ENCODE measurements around the gene AJUBA.

Gene AJUBA

DNA sequence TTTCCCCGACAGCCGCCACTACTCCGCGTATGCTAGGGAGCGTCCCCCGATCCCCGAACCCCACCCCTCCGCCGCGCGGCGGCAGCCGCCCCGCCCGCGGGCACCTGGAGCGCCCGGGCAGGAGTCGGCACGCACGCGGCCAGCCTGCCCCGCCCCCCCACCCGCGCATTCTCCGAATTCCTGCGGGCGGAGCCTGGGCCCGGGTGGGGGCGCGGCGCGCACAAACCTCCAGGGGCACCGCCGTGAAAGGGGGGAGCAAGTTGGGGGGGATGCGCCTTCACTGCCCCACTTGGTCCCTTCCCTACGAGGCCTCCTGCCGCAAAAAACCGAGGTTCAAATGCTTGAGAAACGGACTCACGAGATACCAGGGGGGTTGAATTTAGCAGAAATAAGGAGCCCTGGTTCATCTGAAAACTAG is 1.7 kb downstream of the AJUBA start:
- Mint-ChIP-seq H3K27ac (no peak overlapping the region), H3K4me1 (ENCODE audit: low read depth) (peaks cover 5% of the 10 kb centered on the region), H3K27me3 (peaks cover 52% of the 10 kb centered on the region), H3K4me3 (peak overlapping the region; percentile 11), H3K36me3 (ENCODE audit: low read depth) (no peaks in the 10 kb centered on the region), H3K9me3 (no peaks in the 10 kb centered on the region)
- intact Hi-C loops (cut with micrococcal nuclease) = no loop called here

DNA sequence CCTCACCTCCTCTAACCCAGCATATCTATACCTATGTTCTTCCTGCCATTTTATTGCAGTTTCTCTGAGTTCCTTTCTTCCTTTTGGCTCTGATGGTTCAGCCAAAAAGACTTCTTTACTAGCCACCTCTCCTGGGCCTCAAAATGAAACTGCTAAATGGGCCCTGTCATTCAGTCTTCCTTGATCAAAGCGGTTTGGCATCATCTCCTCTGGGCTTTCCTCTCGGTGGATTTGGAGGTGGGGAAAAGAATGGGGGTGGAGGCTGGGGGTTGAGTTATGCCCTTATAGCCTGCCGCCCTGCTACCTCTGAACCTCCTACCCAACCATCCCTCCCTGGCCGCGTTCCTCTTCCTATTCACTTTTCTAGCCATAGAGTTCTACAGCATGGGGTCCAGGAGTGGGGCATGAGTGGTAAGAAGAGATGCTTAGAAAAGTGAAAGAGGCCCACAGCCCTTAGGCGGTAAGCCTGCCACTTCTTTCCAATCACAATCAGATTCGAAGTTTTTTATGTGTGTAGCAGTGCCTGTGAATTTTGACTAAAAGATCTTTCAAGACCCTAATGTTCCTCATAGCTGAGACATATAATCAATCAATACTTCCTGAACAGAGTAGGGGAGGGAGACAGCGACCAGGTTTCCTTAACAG is 2.5 kb downstream of the AJUBA start:
- peaks cover 5% of the 10 kb centered on the region for H3K4me1 Mint-ChIP-seq (ENCODE audit: low read depth)
- H3K36me3 Mint-ChIP-seq (ENCODE audit: low read depth) = no peaks in the 10 kb centered on the region
- no peaks in the 10 kb centered on the region for H3K9me3 Mint-ChIP-seq
- peaks cover 52% of the 10 kb centered on the region for H3K27me3 Mint-ChIP-seq
- H3K4me3 Mint-ChIP-seq = no peak overlapping the region
- intact Hi-C loops (cut with micrococcal nuclease) = no loop called here
- no peak overlapping the region for H3K27ac Mint-ChIP-seq

DNA sequence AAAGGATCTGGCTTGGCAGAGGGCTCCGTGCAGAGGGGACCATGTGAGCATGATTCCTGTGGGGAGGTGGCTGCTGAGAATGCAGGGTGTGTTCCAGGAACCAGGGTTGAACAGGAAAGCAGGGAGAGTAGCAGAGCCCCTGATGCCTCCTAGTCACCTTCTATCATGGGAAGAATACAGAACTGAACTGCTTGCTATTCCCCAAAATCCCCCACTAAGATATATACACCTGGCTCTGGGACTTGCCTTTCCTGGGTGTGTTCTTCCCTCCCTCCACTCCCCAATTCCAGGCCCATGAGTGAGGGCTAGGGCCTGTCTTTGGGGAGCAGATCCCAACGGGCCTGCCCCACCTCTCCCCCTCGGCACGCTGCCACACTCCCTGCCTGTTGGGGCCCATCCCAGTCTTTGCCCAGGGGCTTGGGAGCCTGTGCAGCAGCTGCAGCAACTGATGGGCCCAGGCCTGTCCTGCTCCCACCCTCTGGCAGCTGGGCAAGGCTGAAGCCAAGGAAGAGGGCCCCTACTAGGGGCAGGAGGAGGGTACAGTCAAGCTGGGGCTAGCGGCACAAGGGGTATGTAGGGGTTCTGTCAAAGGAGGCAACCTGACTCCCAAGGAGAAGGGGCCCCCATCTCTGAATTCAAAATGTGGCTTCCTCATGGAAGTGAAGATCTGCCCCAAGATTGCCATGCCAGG is 3.2 kb downstream of the AJUBA start:
- no peak overlapping the region for H3K4me3 Mint-ChIP-seq
- no peaks in the 10 kb centered on the region for H3K36me3 Mint-ChIP-seq (ENCODE audit: low read depth)
- no peak overlapping the region for H3K27ac Mint-ChIP-seq
- peaks cover 5% of the 10 kb centered on the region for H3K4me1 Mint-ChIP-seq (ENCODE audit: low read depth)
- intact Hi-C loops (cut with micrococcal nuclease) = no loop called here
- H3K27me3 Mint-ChIP-seq = peaks cover 55% of the 10 kb centered on the region
- H3K9me3 Mint-ChIP-seq = no peaks in the 10 kb centered on the region

DNA sequence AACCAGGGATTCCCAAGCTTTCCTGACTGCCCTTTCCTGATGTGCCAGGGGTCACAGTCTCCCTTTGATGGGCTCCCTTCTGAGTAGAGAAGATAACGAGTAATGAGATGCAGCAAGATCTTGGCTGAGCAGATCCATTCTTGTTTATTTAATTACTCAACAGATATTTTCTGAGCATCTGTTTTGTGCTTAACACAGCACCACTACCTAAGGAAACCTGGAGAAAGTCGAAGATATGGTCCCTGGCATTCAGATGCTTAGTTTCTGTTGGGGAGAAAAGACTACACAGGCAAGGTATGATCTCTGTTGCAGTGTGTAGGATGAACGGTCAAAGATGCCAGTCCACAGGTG is 3.9 kb downstream of the AJUBA start:
- H3K4me1 Mint-ChIP-seq (ENCODE audit: low read depth) = peaks cover 5% of the 10 kb centered on the region
- intact Hi-C loops (cut with micrococcal nuclease) = no loop called here
- no peak overlapping the region for H3K27ac Mint-ChIP-seq
- peaks cover 57% of the 10 kb centered on the region for H3K27me3 Mint-ChIP-seq
- no peaks in the 10 kb centered on the region for H3K9me3 Mint-ChIP-seq
- H3K36me3 Mint-ChIP-seq (ENCODE audit: low read depth) = no peaks in the 10 kb centered on the region
- no peak overlapping the region for H3K4me3 Mint-ChIP-seq

DNA sequence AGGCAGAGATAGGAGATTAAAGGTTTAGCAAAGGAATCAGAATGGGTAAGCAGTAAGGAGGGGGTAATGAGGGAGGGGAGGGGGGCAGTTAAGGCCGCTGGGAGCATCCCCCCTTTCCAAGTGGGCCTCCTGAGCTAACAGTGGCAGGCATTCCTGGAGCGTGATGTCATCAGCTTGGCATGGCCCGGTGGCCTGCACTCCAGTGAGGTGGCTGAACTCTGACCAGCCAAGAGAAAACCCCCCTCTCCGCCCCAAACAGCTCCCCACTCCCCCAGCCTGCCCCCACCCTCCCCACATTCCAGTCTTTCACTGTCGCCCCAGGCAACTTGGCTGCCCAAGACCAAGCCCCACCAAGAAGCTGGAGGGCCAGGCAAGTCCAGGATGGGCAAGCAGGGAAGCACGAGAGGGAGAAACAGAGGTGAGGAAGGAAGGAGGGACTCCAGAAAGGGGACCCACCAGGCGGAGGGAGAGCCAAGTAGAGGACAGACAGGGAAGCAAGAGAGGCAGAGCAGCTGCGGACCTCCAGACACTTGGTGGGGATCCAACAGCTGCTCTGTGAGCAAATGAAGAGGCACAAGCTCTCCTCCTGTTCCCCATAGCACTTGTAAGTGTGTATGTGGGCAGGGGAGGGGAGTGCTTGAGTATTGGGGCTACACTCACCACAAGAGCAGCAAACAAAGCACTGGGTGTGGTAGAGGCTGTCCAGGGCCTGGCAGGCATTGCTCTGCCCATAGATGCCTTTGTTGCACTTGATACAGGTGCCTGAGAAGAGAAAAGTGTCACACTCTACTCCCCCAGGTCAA is 4.5 kb downstream of the AJUBA start:
- Mint-ChIP-seq H3K27me3 (peaks cover 59% of the 10 kb centered on the region), H3K4me1 (ENCODE audit: low read depth) (peaks cover 5% of the 10 kb centered on the region), H3K27ac (no peak overlapping the region), H3K4me3 (no peak overlapping the region), H3K9me3 (no peaks in the 10 kb centered on the region), H3K36me3 (ENCODE audit: low read depth) (no peaks in the 10 kb centered on the region)
- intact Hi-C loops (cut with micrococcal nuclease) = no loop called here

DNA sequence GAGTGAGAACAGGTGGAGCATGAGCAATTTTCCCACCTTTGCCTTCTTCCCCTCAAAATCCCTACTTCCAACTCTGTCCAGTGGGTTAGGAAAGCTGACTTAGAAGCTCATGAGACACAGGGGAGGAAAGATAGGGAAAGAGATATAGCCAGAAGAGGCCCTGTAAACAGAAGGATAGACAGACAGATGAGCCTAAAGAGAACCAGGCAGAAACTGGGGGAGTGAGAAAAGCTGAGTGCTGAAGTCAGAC is 5.0 kb downstream of the AJUBA start:
- no peak overlapping the region for H3K27ac Mint-ChIP-seq
- no peaks in the 10 kb centered on the region for H3K36me3 Mint-ChIP-seq (ENCODE audit: low read depth)
- H3K4me3 Mint-ChIP-seq = no peak overlapping the region
- peaks cover 59% of the 10 kb centered on the region for H3K27me3 Mint-ChIP-seq
- H3K4me1 Mint-ChIP-seq (ENCODE audit: low read depth) = peaks cover 5% of the 10 kb centered on the region
- H3K9me3 Mint-ChIP-seq = no peaks in the 10 kb centered on the region
- intact Hi-C loops (cut with micrococcal nuclease) = no loop called here

DNA sequence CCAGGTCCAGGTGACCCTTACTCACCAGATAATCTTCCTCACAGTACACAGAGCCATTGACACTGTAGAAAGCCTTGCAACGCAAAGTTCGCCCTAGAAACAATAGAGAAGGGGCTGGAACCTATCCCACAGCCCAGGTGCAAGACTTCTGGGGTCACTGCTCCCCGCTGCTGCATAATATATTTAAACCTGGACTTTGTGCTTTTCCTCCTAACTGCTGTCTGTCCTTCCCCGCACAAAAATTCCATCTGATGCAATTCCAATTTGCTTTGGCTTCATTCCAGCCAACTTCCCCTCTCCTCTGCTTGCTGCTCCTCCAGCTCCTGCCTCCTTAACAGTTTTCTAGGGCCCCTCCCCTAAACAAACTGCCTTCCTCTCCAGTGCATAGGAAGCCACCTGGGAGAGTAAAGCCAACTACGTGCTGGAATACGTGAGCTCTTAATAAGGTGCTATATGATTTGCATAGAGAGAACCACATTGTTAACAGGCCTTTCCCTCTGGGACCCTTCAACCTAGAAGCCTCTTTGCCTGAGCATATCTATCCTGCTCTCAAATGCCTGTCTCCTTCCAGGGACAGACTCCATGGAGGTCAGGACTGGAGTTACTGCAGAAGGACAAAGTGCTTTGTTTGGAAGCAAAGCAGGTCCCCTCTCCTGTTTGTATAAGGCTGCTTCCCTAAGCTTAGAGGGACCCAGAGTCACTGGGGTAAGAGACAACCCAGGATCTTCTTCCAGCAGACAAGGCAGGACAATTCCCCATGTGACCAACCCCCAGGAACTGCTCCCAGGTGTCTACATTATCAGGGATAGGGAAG is 5.5 kb downstream of the AJUBA start:
- intact Hi-C loops (cut with micrococcal nuclease) = no loop called here
- peaks cover 5% of the 10 kb centered on the region for H3K4me1 Mint-ChIP-seq (ENCODE audit: low read depth)
- no peak overlapping the region for H3K4me3 Mint-ChIP-seq
- H3K27me3 Mint-ChIP-seq = peaks cover 57% of the 10 kb centered on the region
- H3K27ac Mint-ChIP-seq = no peak overlapping the region
- no peaks in the 10 kb centered on the region for H3K9me3 Mint-ChIP-seq
- H3K36me3 Mint-ChIP-seq (ENCODE audit: low read depth) = no peaks in the 10 kb centered on the region

DNA sequence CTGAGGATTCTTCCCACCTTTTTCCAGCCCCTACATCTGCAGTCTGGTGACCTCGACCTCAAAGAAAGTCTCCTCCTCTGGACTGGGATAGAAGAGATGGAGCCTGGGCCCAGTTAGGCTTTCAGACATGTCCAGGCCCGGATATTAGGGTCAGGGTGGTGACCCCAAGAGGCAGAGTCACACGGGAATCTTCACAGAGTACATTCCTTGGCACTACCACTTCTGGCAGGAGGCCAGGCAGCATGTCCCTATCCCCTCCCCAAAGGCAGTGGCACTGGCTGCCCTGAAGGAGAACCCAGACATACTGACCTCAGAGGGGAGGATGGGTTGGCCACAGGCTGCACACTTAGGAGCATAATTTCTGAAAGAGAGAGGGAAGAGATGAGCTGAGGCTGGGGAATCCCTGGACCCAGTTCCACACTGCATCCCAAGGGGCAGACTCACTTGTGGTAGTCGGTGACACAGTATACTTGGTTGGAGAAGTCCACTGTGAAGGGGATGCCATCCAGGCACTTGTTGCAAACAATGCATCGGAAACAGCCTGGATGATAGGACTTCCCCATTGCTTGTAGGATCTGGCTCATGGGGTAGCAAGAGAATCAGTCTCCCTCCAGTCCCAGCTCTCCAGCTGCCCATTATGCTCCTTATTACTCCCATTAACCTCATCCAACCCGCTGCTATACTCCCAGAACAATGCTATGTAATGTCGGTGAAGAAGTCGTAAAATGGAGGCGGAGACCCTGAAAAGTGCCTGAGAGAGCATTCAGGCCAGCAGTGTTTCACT is 7.6 kb downstream of the AJUBA start:
- Mint-ChIP-seq H3K27ac (no peak overlapping the region), H3K4me1 (ENCODE audit: low read depth) (peaks cover 5% of the 10 kb centered on the region), H3K27me3 (peaks cover 38% of the 10 kb centered on the region), H3K4me3 (no peak overlapping the region), H3K36me3 (ENCODE audit: low read depth) (no peaks in the 10 kb centered on the region), H3K9me3 (no peaks in the 10 kb centered on the region)
- intact Hi-C loops (cut with micrococcal nuclease) = no loop called here

DNA sequence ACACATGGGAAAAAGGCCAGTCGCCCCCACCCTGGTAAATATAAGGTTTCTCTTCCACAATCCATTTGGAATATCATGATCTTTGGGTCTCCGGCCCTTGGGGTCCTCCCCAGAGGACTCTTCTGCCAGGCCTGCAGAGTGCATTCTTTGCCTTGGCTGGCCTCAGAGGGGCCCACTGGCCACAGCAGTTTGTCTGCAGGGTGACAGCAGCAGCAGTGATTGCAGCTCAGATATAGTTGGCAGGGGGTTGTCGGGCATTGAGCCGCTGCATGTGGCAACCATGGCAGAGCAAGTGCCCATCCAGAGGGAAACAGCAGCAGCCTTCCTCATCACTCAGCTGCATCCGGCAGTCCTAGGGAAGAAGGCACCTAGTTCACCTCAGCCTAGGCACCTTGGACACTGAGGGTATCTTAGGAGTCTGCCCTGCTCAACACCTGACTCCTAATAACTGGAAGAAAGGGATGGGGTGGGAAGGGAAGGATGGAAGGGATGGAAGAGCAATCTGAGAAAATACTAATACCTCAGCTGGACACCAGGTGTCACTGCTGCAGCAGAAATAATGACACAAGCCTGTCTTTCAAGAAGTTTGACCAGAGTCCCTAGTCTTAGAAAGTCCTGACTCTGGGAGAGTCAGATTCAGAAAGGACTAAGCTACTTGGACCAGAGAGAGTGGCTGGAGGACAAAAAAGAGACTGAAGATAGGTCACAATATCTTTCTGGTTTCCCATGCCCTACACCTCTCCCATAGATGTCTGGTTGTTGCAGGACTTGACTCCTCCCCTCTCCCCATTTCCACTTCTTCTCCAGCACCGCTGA is 8.9 kb downstream of the AJUBA start:
- Mint-ChIP-seq H3K9me3 (no peaks in the 10 kb centered on the region), H3K4me1 (ENCODE audit: low read depth) (peaks cover 5% of the 10 kb centered on the region), H3K27me3 (peaks cover 28% of the 10 kb centered on the region), H3K4me3 (no peak overlapping the region), H3K36me3 (ENCODE audit: low read depth) (no peaks in the 10 kb centered on the region), H3K27ac (no peak overlapping the region)
- intact Hi-C loops (cut with micrococcal nuclease) = loop anchor here (1.0 kb wide), 1 partner anchor 10 kb away; no protein-coding TSS in a partner anchor

DNA sequence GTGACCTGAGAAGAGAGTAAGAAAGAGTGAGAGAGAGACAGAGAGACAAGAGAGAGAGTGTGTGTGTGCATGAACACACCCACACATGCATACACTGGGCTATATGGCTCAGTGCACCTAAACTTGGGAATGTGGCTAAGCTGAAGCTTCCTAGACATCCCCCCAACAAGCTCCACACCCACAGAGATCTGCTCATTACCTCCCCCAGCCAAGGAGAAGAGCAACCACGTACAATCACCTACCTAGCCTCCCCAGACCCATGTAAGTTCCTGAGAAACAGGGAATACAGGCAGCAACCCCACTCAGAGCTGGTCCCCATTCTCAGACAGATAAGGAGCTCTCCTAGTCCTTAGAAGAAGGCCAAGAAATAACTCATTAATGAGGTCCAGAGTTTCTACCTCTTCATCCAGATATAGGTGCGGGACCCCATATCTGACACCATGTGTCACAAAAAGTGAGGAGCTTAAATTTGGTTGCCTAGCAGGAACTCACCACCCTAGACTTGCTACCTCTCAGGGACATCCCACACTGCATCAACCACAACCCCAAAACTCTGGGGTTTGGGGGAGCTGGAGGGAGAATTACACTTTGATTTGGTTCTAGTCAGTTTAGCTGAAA is 9.9 kb downstream of the AJUBA start:
- intact Hi-C loops (cut with micrococcal nuclease) = no loop called here
- no peaks in the 10 kb centered on the region for H3K36me3 Mint-ChIP-seq (ENCODE audit: low read depth)
- peaks cover 19% of the 10 kb centered on the region for H3K27me3 Mint-ChIP-seq
- peaks cover 5% of the 10 kb centered on the region for H3K4me1 Mint-ChIP-seq (ENCODE audit: low read depth)
- no peaks in the 10 kb centered on the region for H3K9me3 Mint-ChIP-seq
- H3K4me3 Mint-ChIP-seq = no peak overlapping the region
- no peak overlapping the region for H3K27ac Mint-ChIP-seq

DNA sequence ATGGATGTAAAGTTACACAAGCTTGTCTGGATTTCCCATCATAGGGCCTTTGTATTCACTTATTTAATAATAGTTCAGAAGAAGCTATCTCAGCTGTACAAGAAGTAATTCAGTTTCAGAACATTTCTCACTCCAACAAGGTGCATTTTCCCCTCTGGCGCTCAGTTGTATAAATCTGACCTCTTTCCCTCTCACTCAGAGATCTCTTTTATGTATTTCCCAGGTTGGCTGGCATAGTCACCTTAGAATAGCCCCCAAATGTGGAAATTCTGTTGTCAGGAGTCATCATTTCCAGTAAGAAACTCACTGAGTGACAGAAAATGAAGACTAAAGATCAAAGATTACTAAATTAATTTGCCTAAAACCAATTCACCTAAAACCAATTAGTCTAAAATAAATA is 11.2 kb downstream of the AJUBA start:
- H3K4me3 Mint-ChIP-seq = no peak overlapping the region

DNA sequence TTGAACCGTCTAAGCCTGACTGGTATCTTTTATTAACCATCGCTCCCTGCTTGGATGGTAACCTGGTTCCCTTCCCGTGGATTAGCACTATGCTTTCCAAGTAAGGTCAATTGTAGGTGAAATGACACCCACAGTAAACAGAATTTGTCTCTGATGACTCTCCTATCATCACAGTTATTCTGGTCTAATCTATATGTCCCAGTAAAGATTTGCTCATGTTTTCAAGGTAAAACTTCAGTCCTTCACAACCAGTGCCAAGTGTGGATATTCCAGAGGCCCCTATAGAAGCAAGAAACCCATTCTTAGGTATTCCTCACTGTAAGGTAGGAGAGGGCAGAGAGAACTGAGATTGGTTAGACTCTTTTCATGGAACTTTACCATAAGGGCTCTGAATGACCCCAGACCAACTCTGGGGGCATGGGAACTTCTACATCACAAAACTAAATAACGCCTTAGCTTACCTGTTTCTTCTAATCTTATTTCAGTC is 15.5 kb downstream of the AJUBA start:
- Mint-ChIP-seq H3K4me1 (ENCODE audit: low read depth) (no peaks in the 10 kb centered on the region), H3K4me3 (no peak overlapping the region), H3K27me3 (peaks cover 8% of the 10 kb centered on the region), H3K27ac (no peak overlapping the region), H3K36me3 (ENCODE audit: low read depth) (no peaks in the 10 kb centered on the region), H3K9me3 (no peaks in the 10 kb centered on the region)
- intact Hi-C loops (cut with micrococcal nuclease) = no loop called here

More for the DNA sequence above, 11.2 kb downstream of the AJUBA start:
- H3K27ac Mint-ChIP-seq = no peak overlapping the region
- H3K27me3 Mint-ChIP-seq = peaks cover 13% of the 10 kb centered on the region
- intact Hi-C loops (cut with micrococcal nuclease) = no loop called here
- no peaks in the 10 kb centered on the region for H3K9me3 Mint-ChIP-seq
- H3K36me3 Mint-ChIP-seq (ENCODE audit: low read depth) = no peaks in the 10 kb centered on the region
- no peaks in the 10 kb centered on the region for H3K4me1 Mint-ChIP-seq (ENCODE audit: low read depth)

Measured in dendritic cell treated with granulocyte-macrophage colony-stimulating factor and Interleukin-4, amounts not matched to agents 40 ng/mL and 50 ng/mL, for 4 days (primary cell).